Sigmoid colon (tissue), 4 donors: ENCODE data around the gene GTSF1L.
"Not testable (repeated sequence)": the region's sequence is repeated elsewhere in the genome, so short reads cannot be mapped to it uniquely, and the experiment has no call there.

Experiments
- EP300 ChIP-seq, 4 donors: sonication (generic); formaldehyde crosslinking; IDR thresholded peaks; one replicate each; pipeline ENCODE4 v1.6.1; 2017; ENCODE audit warnings: antibody characterized with exemption in 4 of 4
- POLR2A ChIP-seq, 2 donors: fragments of 450-650 bp; IDR thresholded peaks; one replicate each; pipeline ENCODE4 v1.6.1; 2016; ENCODE audit warnings: antibody characterized with exemption in 2 of 2, mild to moderate bottlenecking in 2 of 2, moderate library complexity in 2 of 2
- POLR2AphosphoS5 ChIP-seq, 4 donors: sonication (generic); formaldehyde crosslinking; IDR thresholded peaks; one replicate each; pipeline ENCODE4 v1.6.1; 2017; ENCODE audit warnings: antibody characterized with exemption in 4 of 4
- TF ChIP-seq, protein P1 (sequence below), 4 experiments: fragments of 450-650 bp in 3 of 4; fragments of 200-600 bp in 1 of 4; IDR thresholded peaks; one replicate each; pipeline ENCODE4 v1.5.1; 2016 to 2019; ENCODE audit warnings: antibody characterized with exemption in 4 of 4, mild to moderate bottlenecking in 3 of 4, moderate library complexity in 2 of 4

- not testable (repeated sequence) for TF ChIP-seq POLR2A, POLR2AphosphoS5, EP300 (IDR thresholded peaks at IDR 0.05)
- TF ChIP-seq, protein P1, sequence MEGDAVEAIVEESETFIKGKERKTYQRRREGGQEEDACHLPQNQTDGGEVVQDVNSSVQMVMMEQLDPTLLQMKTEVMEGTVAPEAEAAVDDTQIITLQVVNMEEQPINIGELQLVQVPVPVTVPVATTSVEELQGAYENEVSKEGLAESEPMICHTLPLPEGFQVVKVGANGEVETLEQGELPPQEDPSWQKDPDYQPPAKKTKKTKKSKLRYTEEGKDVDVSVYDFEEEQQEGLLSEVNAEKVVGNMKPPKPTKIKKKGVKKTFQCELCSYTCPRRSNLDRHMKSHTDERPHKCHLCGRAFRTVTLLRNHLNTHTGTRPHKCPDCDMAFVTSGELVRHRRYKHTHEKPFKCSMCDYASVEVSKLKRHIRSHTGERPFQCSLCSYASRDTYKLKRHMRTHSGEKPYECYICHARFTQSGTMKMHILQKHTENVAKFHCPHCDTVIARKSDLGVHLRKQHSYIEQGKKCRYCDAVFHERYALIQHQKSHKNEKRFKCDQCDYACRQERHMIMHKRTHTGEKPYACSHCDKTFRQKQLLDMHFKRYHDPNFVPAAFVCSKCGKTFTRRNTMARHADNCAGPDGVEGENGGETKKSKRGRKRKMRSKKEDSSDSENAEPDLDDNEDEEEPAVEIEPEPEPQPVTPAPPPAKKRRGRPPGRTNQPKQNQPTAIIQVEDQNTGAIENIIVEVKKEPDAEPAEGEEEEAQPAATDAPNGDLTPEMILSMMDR (IDR thresholded peaks at IDR 0.05), result not testable (repeated sequence)
Observed at GRCh38 chr20:43757888-43758287, 31.1 kb upstream of the GTSF1L start.
